HCT116 (cell line): ENCODE data around the gene MICALL2. TPM values are rescaled to one million over a fixed set of nuclear protein-coding genes. Genes with fewer than 3 reads are reported as not detected.

ENCODE experiments used
- ATAC-seq: fragments of 200-7000 bp; cut with Tn5 transposase; 2 replicates; pipeline ENCODE4 v1.9.1; 2020; ENCODE audit warnings: mild to moderate bottlenecking, moderate library complexity
- BruUV-seq: library from RNA; stranded (reverse); fragments of 400-500 nt; replicated peaks from 2 replicates; lab custom pipeline; 2021; lab: Mats Ljungman, UMichigan
- CTCF ChIA-PET: fragments of 300-600 bp; sonication (Branson Sonifier 250); formaldehyde crosslinking; loops from one replicate; lab custom pipeline; 2021; ENCODE audit warnings: antibody characterized with exemption; lab: Charles Lee
- POLR2A ChIA-PET: fragments of 300-600, 350-600 bp; sonication (Branson Sonifier 250); formaldehyde crosslinking; loops from one replicate; lab custom pipeline; 2021; ENCODE audit warnings: antibody characterized with exemption; lab: Charles Lee
- RAD21 ChIA-PET, 2 experiments: fragments of 300-600 bp; sonication (Branson Sonifier 250); formaldehyde crosslinking; loops; one replicate each; lab custom pipeline; 2023; ENCODE audit warnings: low total read pairs in 2 of 2; ENCODE audit not compliant: uncharacterized antibody in 2 of 2, unreplicated experiment in 2 of 2, low non-redundant PET in 1 of 2; lab: Charles Lee
- DNase-seq: peaks from one replicate; pipeline ENCODE4 v3.0.0-alpha.2; 2010; ENCODE audit warnings: low read depth, low spot score
- H2AFZ ChIP-seq: fragments of 200-600 bp; shearing (Covaris generic), sonication (generic); 2 replicates; pipeline ENCODE4 v1.6.1; 2017; ENCODE audit warnings: low read depth, mixed run types, mixed read lengths, antibody characterized with exemption, low read length; ENCODE audit not compliant: poor library complexity, severe bottlenecking
- H3K27ac ChIP-seq: 2 replicates; pipeline ENCODE4 v1.5.1; 2012; ENCODE audit warnings: low read depth, low read length
- H3K27me3 ChIP-seq: fragments of 200-600 bp; sonication (generic); 2 replicates; pipeline ENCODE4 v1.6.1; 2016; ENCODE audit warnings: mixed run types, low read length, mixed read lengths; ENCODE audit not compliant: insufficient read depth
- H3K36me3 ChIP-seq, 2 experiments: fragments of 200-500 bp in 1 of 2; fragments of 200-600 bp in 1 of 2; sonication (Bioruptor generic) in 1 of 2; sonication (generic) in 1 of 2; 2 replicates each; pipeline versions ENCODE4 v1.5.1 to v1.6.1; 2014 to 2016; ENCODE audit warnings: low read length in 2 of 2, inconsistent platforms in 1 of 2, mixed read lengths in 1 of 2, mixed run types in 1 of 2; ENCODE audit not compliant: insufficient read depth in 2 of 2, control insufficient read depth in 1 of 2
- H3K4me1 ChIP-seq, 2 experiments: fragments of 200-600 bp in 1 of 2; sonication (generic) in 1 of 2; 2 replicates each; pipeline versions ENCODE4 v1.5.1 to v1.6.1; 2012 to 2017; ENCODE audit warnings: low read length in 2 of 2, inconsistent platforms in 1 of 2, mild to moderate bottlenecking in 1 of 2, mixed read lengths in 1 of 2, mixed run types in 1 of 2, moderate library complexity in 1 of 2; ENCODE audit not compliant: insufficient read depth in 2 of 2, control insufficient read depth in 1 of 2
- H3K4me2 ChIP-seq: fragments of 200-600 bp; sonication (generic); 2 replicates; pipeline ENCODE4 v1.6.1; 2017; ENCODE audit warnings: mixed run types, low read length, mixed read lengths
- H3K4me3 ChIP-seq, 2 experiments: fragments of 200-600 bp in 1 of 2; sonication (generic) in 1 of 2; replicated peaks in 1 of 2; 2 replicates each; pipeline ENCODE4 v1.5.1; 2011 to 2016; ENCODE audit warnings: low read length in 2 of 2, control low read depth in 1 of 2, low read depth in 1 of 2, mild to moderate bottlenecking in 1 of 2, mixed read lengths in 1 of 2, mixed run types in 1 of 2
- H3K79me2 ChIP-seq: fragments of 200-600 bp; sonication (generic); 2 replicates; pipeline ENCODE4 v1.6.1; 2017; ENCODE audit warnings: mild to moderate bottlenecking, mixed run types, low read length, moderate library complexity, mixed read lengths; ENCODE audit not compliant: insufficient read depth
- H3K9ac ChIP-seq: fragments of 200-600 bp; sonication (generic); 2 replicates; pipeline ENCODE4 v1.6.1; 2016; ENCODE audit warnings: low read length, mixed read lengths
- H3K9me2 ChIP-seq: fragments of 200-600 bp; sonication (generic), shearing (Covaris generic); 2 replicates; pipeline ENCODE4 v1.6.1; 2017; ENCODE audit warnings: mixed run types, mild to moderate bottlenecking, moderate library complexity; ENCODE audit not compliant: insufficient read depth
- H3K9me3 ChIP-seq, 2 experiments: fragments of 200-500 bp in 1 of 2; fragments of 200-600 bp in 1 of 2; sonication (Bioruptor generic) in 1 of 2; sonication (generic) in 1 of 2; 2 replicates each; pipeline ENCODE4 v1.6.1; 2014 to 2017; ENCODE audit warnings: low read length in 2 of 2, mixed read lengths in 2 of 2, inconsistent platforms in 1 of 2, low read depth in 1 of 2, mild to moderate bottlenecking in 1 of 2, mixed run types in 1 of 2, moderate library complexity in 1 of 2; ENCODE audit not compliant: control insufficient read depth in 1 of 2, insufficient read depth in 1 of 2
- H4K20me1 ChIP-seq: fragments of 200-600 bp; sonication (generic), shearing (Covaris generic); 2 replicates; pipeline ENCODE4 v1.6.1; 2017; ENCODE audit warnings: mixed run types, mild to moderate bottlenecking, moderate library complexity; ENCODE audit not compliant: insufficient read depth
- CTCF ChIP-seq, 3 experiments: fragments of 200-600 bp in 1 of 3; sonication (generic) in 1 of 3; IDR thresholded peaks in 2 of 3; conservative IDR thresholded peaks in 1 of 3; 2 replicates each; pipeline ENCODE4 v1.5.1; 2012 to 2017; ENCODE audit warnings: low read depth in 2 of 3, low read length in 2 of 3, antibody characterized with exemption in 1 of 3, borderline replicate concordance in 1 of 3, control low read depth in 1 of 3, mild to moderate bottlenecking in 1 of 3, mixed read lengths in 1 of 3, mixed run types in 1 of 3, moderate library complexity in 1 of 3; ENCODE audit not compliant: insufficient read depth in 1 of 3
- FOSL1 ChIP-seq: IDR thresholded peaks from 2 replicates; pipeline ENCODE4 v1.6.1; 2012; ENCODE audit warnings: low read depth
- JUND ChIP-seq: IDR thresholded peaks from 2 replicates; pipeline ENCODE4 v1.6.1; 2012
- ZFX ChIP-seq: fragments of 450-650 bp; IDR thresholded peaks from 2 replicates; pipeline ENCODE4 v1.6.1; 2017
- ZNF274 ChIP-seq: fragments of 200-500 bp; sonication (Bioruptor generic); IDR thresholded peaks from 2 replicates; pipeline ENCODE4 v1.6.1; 2014; ENCODE audit warnings: mild to moderate bottlenecking, low read depth, low read length, inconsistent platforms
- intact Hi-C: fragments of 100-400 bp; cut with micrococcal nuclease; formaldehyde crosslinking; loops from 2 replicates; pipeline ENCODE4 v1.10.0; 2022
- total RNA-seq: library from RNA; stranded (reverse); gene quantifications from one replicate; pipeline ENCODE4 v1.2.1, GENCODE V29; 2021; ENCODE audit not compliant: unreplicated experiment

MICALL2 gene
- total RNA-seq, 1 experiment from 2014 or later: 60.7 TPM

- ATAC-seq: no peak
- Histone ChIP-seq H3K4me3 (no peak overlapping the region), H3K9ac (0 out of 2 replicates have a peak overlapping the region, but pooled peaks have one; percentile 53), H3K4me1 (peaks cover 53 to 60% of the 10 kb centered on the region in 2 experiments), H3K4me2 (peak overlapping the region; percentile 62), H3K79me2 (peaks cover 3% of the 10 kb centered on the region; the same call in 1 of the 2 replicates), H4K20me1 (no peaks in the 10 kb centered on the region), H3K9me3 (no peaks in the 10 kb centered on the region), H3K36me3 (no peaks in the 10 kb centered on the region), H3K27ac (peak overlapping the region; percentile 83; the same call in 1 of the 2 replicates), H3K27me3 (no peaks in the 10 kb centered on the region), H2AFZ (no peak overlapping the region), H3K9me2 (no peaks in the 10 kb centered on the region)
- ChIA-PET POLR2A (interaction anchor here (0.5 kb wide), 1 partner anchor 488 kb away, joined by 4 read pairs; the partner anchor contains the start of gene COX19), CTCF (interaction anchor here (3.3 kb wide), 1 partner anchor 10 kb away, joined by 14 read pairs; no protein-coding TSS in a partner anchor), RAD21 (no interaction called here)
- TF ChIP-seq JUND (no peak), ZFX (no peak), FOSL1 (no peak), ZNF274 (no peak), CTCF (IDR thresholded peaks at IDR 0.05 in 2 of 3, conservative IDR thresholded peaks at IDR 0.05 in 1 of 3; ENCODE audit: borderline replicate concordance in 1 of 3, insufficient read depth in 1 of 3, low read depth in 2 of 3, low read length in 2 of 3) (no peak)
- DNase-seq: no peak
- no TSS peak for BruUV-seq
- intact Hi-C loops: no loop called here
Observed at GRCh38 chr7:1463676-1464223, 4.5 kb upstream of the MICALL2 start.

GRCh38 chr7:1461646-1462375 lies 2.5 kb upstream of the MICALL2 start:
- Histone ChIP-seq H2AFZ (no peak overlapping the region), H3K4me2 (peak overlapping the region; percentile 62), H3K4me3 (no peak overlapping the region), H3K4me1 (peaks cover 63 to 72% of the 10 kb centered on the region in 2 experiments), H3K79me2 (peaks cover 23% of the 10 kb centered on the region), H3K9ac (peak overlapping the region; percentile 53), H3K9me2 (no peaks in the 10 kb centered on the region), H3K27me3 (no peaks in the 10 kb centered on the region), H3K36me3 (no peaks in the 10 kb centered on the region), H4K20me1 (no peaks in the 10 kb centered on the region), H3K9me3 (no peaks in the 10 kb centered on the region), H3K27ac (peak overlapping the region; percentile 83)
- CTCF ChIA-PET: interaction anchor here (3.3 kb wide), 1 partner anchor 12 kb away, joined by 14 read pairs; no protein-coding TSS in a partner anchor
- no TSS peak for BruUV-seq
- intact Hi-C loops: no loop called here
- no peak for ATAC-seq
- TF ChIP-seq CTCF (IDR thresholded peaks at IDR 0.05 in 2 of 3, conservative IDR thresholded peaks at IDR 0.05 in 1 of 3; ENCODE audit: borderline replicate concordance in 1 of 3, insufficient read depth in 1 of 3, low read depth in 2 of 3, low read length in 2 of 3): no peak
- POLR2A ChIA-PET: no interaction called here
- RAD21 ChIA-PET: no interaction called here
- DNase-seq: no peak
